HCT116 (cell line): ENCODE data around the gene ZNF839. TPM values are rescaled to one million over a fixed set of nuclear protein-coding genes. Genes with fewer than 3 reads are reported as not detected.

Source experiments
- ATAC-seq: fragments of 200-7000 bp; cut with Tn5 transposase; 2 replicates; pipeline ENCODE4 v1.9.1; 2020; ENCODE audit warnings: mild to moderate bottlenecking, moderate library complexity
- BruUV-seq: library from RNA; stranded (reverse); fragments of 400-500 nt; replicated peaks from 2 replicates; lab custom pipeline; 2021; lab: Mats Ljungman, UMichigan
- CTCF ChIA-PET: fragments of 300-600 bp; sonication (Branson Sonifier 250); formaldehyde crosslinking; loops from one replicate; lab custom pipeline; 2021; ENCODE audit warnings: antibody characterized with exemption; lab: Charles Lee
- POLR2A ChIA-PET: fragments of 300-600, 350-600 bp; sonication (Branson Sonifier 250); formaldehyde crosslinking; loops from one replicate; lab custom pipeline; 2021; ENCODE audit warnings: antibody characterized with exemption; lab: Charles Lee
- RAD21 ChIA-PET, 2 experiments: fragments of 300-600 bp; sonication (Branson Sonifier 250); formaldehyde crosslinking; loops; one replicate each; lab custom pipeline; 2023; ENCODE audit warnings: low total read pairs in 2 of 2; ENCODE audit not compliant: uncharacterized antibody in 2 of 2, unreplicated experiment in 2 of 2, low non-redundant PET in 1 of 2; lab: Charles Lee
- DNase-seq: peaks from one replicate; pipeline ENCODE4 v3.0.0-alpha.2; 2010; ENCODE audit warnings: low read depth, low spot score
- H2AFZ ChIP-seq: fragments of 200-600 bp; shearing (Covaris generic), sonication (generic); 2 replicates; pipeline ENCODE4 v1.6.1; 2017; ENCODE audit warnings: low read depth, mixed run types, mixed read lengths, antibody characterized with exemption, low read length; ENCODE audit not compliant: poor library complexity, severe bottlenecking
- H3K27ac ChIP-seq: 2 replicates; pipeline ENCODE4 v1.5.1; 2012; ENCODE audit warnings: low read depth, low read length
- H3K27me3 ChIP-seq: fragments of 200-600 bp; sonication (generic); 2 replicates; pipeline ENCODE4 v1.6.1; 2016; ENCODE audit warnings: mixed run types, low read length, mixed read lengths; ENCODE audit not compliant: insufficient read depth
- H3K36me3 ChIP-seq, 2 experiments: fragments of 200-500 bp in 1 of 2; fragments of 200-600 bp in 1 of 2; sonication (Bioruptor generic) in 1 of 2; sonication (generic) in 1 of 2; 2 replicates each; pipeline versions ENCODE4 v1.5.1 to v1.6.1; 2014 to 2016; ENCODE audit warnings: low read length in 2 of 2, inconsistent platforms in 1 of 2, mixed read lengths in 1 of 2, mixed run types in 1 of 2; ENCODE audit not compliant: insufficient read depth in 2 of 2, control insufficient read depth in 1 of 2
- H3K4me1 ChIP-seq, 2 experiments: fragments of 200-600 bp in 1 of 2; sonication (generic) in 1 of 2; 2 replicates each; pipeline versions ENCODE4 v1.5.1 to v1.6.1; 2012 to 2017; ENCODE audit warnings: low read length in 2 of 2, inconsistent platforms in 1 of 2, mild to moderate bottlenecking in 1 of 2, mixed read lengths in 1 of 2, mixed run types in 1 of 2, moderate library complexity in 1 of 2; ENCODE audit not compliant: insufficient read depth in 2 of 2, control insufficient read depth in 1 of 2
- H3K4me2 ChIP-seq: fragments of 200-600 bp; sonication (generic); 2 replicates; pipeline ENCODE4 v1.6.1; 2017; ENCODE audit warnings: mixed run types, low read length, mixed read lengths
- H3K4me3 ChIP-seq, 2 experiments: fragments of 200-600 bp in 1 of 2; sonication (generic) in 1 of 2; replicated peaks in 1 of 2; 2 replicates each; pipeline ENCODE4 v1.5.1; 2011 to 2016; ENCODE audit warnings: low read length in 2 of 2, control low read depth in 1 of 2, low read depth in 1 of 2, mild to moderate bottlenecking in 1 of 2, mixed read lengths in 1 of 2, mixed run types in 1 of 2
- H3K79me2 ChIP-seq: fragments of 200-600 bp; sonication (generic); 2 replicates; pipeline ENCODE4 v1.6.1; 2017; ENCODE audit warnings: mild to moderate bottlenecking, mixed run types, low read length, moderate library complexity, mixed read lengths; ENCODE audit not compliant: insufficient read depth
- H3K9ac ChIP-seq: fragments of 200-600 bp; sonication (generic); 2 replicates; pipeline ENCODE4 v1.6.1; 2016; ENCODE audit warnings: low read length, mixed read lengths
- H3K9me2 ChIP-seq: fragments of 200-600 bp; sonication (generic), shearing (Covaris generic); 2 replicates; pipeline ENCODE4 v1.6.1; 2017; ENCODE audit warnings: mixed run types, mild to moderate bottlenecking, moderate library complexity; ENCODE audit not compliant: insufficient read depth
- H3K9me3 ChIP-seq, 2 experiments: fragments of 200-500 bp in 1 of 2; fragments of 200-600 bp in 1 of 2; sonication (Bioruptor generic) in 1 of 2; sonication (generic) in 1 of 2; 2 replicates each; pipeline ENCODE4 v1.6.1; 2014 to 2017; ENCODE audit warnings: low read length in 2 of 2, mixed read lengths in 2 of 2, inconsistent platforms in 1 of 2, low read depth in 1 of 2, mild to moderate bottlenecking in 1 of 2, mixed run types in 1 of 2, moderate library complexity in 1 of 2; ENCODE audit not compliant: control insufficient read depth in 1 of 2, insufficient read depth in 1 of 2
- H4K20me1 ChIP-seq: fragments of 200-600 bp; sonication (generic), shearing (Covaris generic); 2 replicates; pipeline ENCODE4 v1.6.1; 2017; ENCODE audit warnings: mixed run types, mild to moderate bottlenecking, moderate library complexity; ENCODE audit not compliant: insufficient read depth
- ATF3 ChIP-seq: IDR thresholded peaks from 2 replicates; pipeline ENCODE4 v1.6.1; 2012
- CBX3 ChIP-seq: IDR thresholded peaks from 2 replicates; pipeline ENCODE4 v1.6.1; 2012; ENCODE audit warnings: low read depth
- CEBPB ChIP-seq: IDR thresholded peaks from 2 replicates; pipeline ENCODE4 v1.6.1; 2012; ENCODE audit warnings: low read depth
- CTCF ChIP-seq, 3 experiments: fragments of 200-600 bp in 1 of 3; sonication (generic) in 1 of 3; IDR thresholded peaks in 2 of 3; conservative IDR thresholded peaks in 1 of 3; 2 replicates each; pipeline ENCODE4 v1.5.1; 2012 to 2017; ENCODE audit warnings: low read depth in 2 of 3, low read length in 2 of 3, antibody characterized with exemption in 1 of 3, borderline replicate concordance in 1 of 3, control low read depth in 1 of 3, mild to moderate bottlenecking in 1 of 3, mixed read lengths in 1 of 3, mixed run types in 1 of 3, moderate library complexity in 1 of 3; ENCODE audit not compliant: insufficient read depth in 1 of 3
- EZH2 ChIP-seq: fragments of 200-600 bp; sonication (generic); IDR thresholded peaks from 2 replicates; pipeline ENCODE4 v1.6.1; 2017; ENCODE audit warnings: antibody characterized with exemption, mixed run types
- EZH2phosphoT487 ChIP-seq: fragments of 200-600 bp; IDR thresholded peaks from 2 replicates; pipeline ENCODE4 v1.6.1; 2018; ENCODE audit warnings: antibody characterized with exemption, borderline replicate concordance
- FOSL1 ChIP-seq: IDR thresholded peaks from 2 replicates; pipeline ENCODE4 v1.6.1; 2012; ENCODE audit warnings: low read depth
- JUND ChIP-seq: IDR thresholded peaks from 2 replicates; pipeline ENCODE4 v1.6.1; 2012
- POLR2AphosphoS5 ChIP-seq: IDR thresholded peaks from 2 replicates; pipeline ENCODE4 v1.6.1; 2011; ENCODE audit warnings: mild to moderate bottlenecking, low read depth, low read length, moderate library complexity
- RAD21 ChIP-seq: IDR thresholded peaks from 2 replicates; pipeline ENCODE4 v1.6.1; 2012; ENCODE audit warnings: low read depth, mild to moderate bottlenecking
- REST ChIP-seq: IDR thresholded peaks from 2 replicates; pipeline ENCODE4 v1.6.1; 2012; ENCODE audit warnings: low read depth
- SP1 ChIP-seq: IDR thresholded peaks from 2 replicates; pipeline ENCODE4 v1.6.1; 2012; ENCODE audit warnings: low read depth
- TCF7L2 ChIP-seq: IDR thresholded peaks from 2 replicates; pipeline ENCODE4 v1.7.0; 2011; ENCODE audit warnings: borderline replicate concordance, inconsistent platforms; ENCODE audit not compliant: insufficient read depth, insufficient read length; ENCODE audit errors: extremely low read depth
- intact Hi-C: fragments of 100-400 bp; cut with micrococcal nuclease; formaldehyde crosslinking; loops from 2 replicates; pipeline ENCODE4 v1.10.0; 2022
- total RNA-seq: library from RNA; stranded (reverse); gene quantifications from one replicate; pipeline ENCODE4 v1.2.1, GENCODE V29; 2021; ENCODE audit not compliant: unreplicated experiment

Gene ZNF839
- total RNA-seq, 1 experiment from 2014 or later, result 17.7 TPM

GRCh38 chr14:102275866-102276265, 43.7 kb upstream of the ZNF839 start:
- Histone ChIP-seq H4K20me1 (no peaks in the 10 kb centered on the region), H3K79me2 (no peaks in the 10 kb centered on the region), H3K36me3 (no peaks in the 10 kb centered on the region), H2AFZ (no peak overlapping the region), H3K27me3 (no peaks in the 10 kb centered on the region), H3K27ac (no peak overlapping the region), H3K4me1 (peaks cover 29 to 45% of the 10 kb centered on the region in 2 experiments), H3K9me2 (no peaks in the 10 kb centered on the region), H3K4me2 (no peak overlapping the region), H3K9me3 (no peaks in the 10 kb centered on the region), H3K4me3 (no peak overlapping the region), H3K9ac (no peak overlapping the region)
- CTCF ChIA-PET, result no interaction called here
- RAD21 ChIA-PET, result no interaction called here
- intact Hi-C loops, result no loop called here
- BruUV-seq, result no TSS peak
- DNase-seq (no peak), ATAC-seq (no peak)
- POLR2A ChIA-PET, result no interaction called here
- no peak for TF ChIP-seq POLR2AphosphoS5
- no peak for TF ChIP-seq SP1
- no peak for TF ChIP-seq FOSL1
- TF ChIP-seq JUND, result no peak
- no peak for TF ChIP-seq TCF7L2
- no peak for TF ChIP-seq RAD21
- no peak for TF ChIP-seq ATF3
- TF ChIP-seq EZH2, result no peak
- no peak for TF ChIP-seq CTCF (IDR thresholded peaks at IDR 0.05 in 2 of 3, conservative IDR thresholded peaks at IDR 0.05 in 1 of 3; ENCODE audit: borderline replicate concordance in 1 of 3, insufficient read depth in 1 of 3, low read depth in 2 of 3, low read length in 2 of 3)
- TF ChIP-seq CEBPB, result no peak
- TF ChIP-seq REST, result no peak
- no peak for TF ChIP-seq CBX3
- no peak for TF ChIP-seq EZH2phosphoT487
- TF ChIP-seq, all 23 proteins: peak for 0
